ENCODE results near the gene METTL25B.

Gene METTL25B

DNA sequence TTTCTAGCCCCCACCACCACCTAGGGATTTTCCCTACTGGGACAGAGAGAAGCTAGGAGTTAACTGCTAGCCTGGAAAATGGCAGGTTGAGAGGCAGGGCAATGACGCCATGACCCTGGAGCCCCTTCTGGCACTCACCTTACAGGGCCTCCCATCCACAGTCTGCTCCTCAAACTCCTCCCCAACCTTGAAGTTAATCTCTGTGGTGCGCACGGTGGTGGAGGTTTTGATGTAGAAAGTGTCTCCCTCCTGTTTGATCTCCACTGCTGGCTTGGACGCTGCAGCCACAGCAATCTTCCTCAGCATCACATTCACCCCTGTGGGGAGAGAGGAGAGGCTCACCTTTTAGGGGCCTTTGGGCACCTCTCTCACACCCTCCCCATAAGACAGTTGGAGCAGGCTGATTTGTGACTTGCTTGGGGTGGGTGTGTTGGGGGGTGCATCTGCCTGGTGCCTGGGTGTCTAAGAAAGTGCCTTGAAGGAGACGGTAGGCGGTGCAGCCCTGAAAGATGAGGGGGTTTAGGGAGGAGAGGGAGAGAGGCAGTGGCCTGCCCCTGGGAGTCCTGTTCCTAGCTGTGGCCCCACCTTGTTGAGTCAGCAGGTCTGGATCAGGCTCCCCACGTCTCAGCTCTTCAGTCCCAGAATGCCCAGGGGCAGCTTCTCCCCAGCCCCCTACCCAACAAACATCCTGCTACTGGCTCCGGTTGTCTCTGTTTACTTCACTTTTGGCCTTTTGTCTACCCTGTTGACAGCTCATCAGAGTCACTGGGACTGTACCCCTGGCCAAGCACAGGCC lies 27.3 kb upstream of the METTL25B start:
- no peak for DNase-seq (ENCODE audit: low spot score)

DNA sequence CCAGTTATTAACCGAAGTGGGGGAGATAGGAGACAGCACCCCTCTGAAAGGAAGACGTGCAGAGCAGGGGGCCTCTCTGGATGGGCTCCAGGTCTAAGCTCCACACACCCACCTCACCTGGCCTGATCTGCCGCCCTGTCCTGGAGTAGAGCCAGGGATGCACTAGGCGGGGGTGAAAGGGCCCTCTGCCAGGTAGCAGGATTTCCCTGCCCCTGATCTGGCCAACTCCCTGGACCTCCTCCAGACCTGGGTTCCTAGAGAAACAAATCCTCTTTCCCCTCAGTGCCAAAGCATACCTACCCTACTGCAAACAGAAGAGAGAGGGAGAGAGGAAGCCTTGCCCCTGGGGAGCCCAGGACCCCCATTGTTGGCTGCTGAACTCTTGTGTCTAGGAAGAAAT lies 24.9 kb upstream of the METTL25B start:
- no peak for DNase-seq (ENCODE audit: low spot score)

DNA sequence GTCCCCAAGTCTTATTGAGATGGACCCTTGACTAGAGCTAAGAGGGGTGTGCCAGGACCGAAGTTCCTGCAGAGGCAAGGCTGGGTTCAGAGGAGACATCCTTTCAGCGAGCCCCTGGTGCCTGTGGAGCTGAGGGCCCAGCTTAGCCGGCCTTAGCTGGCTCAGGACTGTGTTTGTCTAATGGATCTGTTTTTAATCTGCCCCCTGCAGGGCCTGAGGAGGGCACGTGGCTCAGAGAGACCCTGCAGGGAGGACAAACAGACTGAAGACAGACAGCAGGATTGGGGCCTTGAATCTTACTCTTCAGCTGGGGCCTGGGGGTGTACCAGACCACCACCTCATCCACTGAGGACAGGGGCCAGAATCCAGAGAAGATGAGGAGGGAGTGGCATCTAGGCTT lies 24.5 kb upstream of the METTL25B start:
- no peak for DNase-seq (ENCODE audit: low spot score)

DNA sequence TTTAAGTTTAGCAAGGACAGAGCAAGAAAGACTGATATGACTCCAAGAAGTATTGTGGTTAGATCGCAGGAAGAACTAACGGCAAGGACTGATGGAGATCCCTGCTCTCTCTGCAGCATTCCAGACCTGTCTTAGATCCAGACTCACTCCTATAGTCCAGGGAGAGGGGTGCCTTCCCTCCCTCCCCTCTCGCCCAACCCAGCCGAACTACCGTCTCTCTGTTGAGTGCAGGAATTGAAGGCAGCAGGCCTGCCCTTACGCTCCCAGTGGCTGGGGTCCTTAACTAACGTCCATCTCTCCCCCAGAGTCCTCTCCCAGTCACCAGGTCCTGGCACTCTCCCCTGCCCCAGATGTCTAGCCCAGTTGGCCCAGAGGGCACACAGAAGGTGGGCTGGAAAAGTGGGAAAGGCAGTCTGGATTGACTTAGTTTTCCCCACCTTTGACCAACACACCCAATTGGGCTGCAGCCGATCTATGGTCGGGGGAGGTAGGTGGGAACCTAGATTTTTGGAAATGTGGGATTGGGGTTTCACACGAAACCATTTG lies 24.0 kb upstream of the METTL25B start:
- DNase-seq (ENCODE audit: low spot score): no peak

DNA sequence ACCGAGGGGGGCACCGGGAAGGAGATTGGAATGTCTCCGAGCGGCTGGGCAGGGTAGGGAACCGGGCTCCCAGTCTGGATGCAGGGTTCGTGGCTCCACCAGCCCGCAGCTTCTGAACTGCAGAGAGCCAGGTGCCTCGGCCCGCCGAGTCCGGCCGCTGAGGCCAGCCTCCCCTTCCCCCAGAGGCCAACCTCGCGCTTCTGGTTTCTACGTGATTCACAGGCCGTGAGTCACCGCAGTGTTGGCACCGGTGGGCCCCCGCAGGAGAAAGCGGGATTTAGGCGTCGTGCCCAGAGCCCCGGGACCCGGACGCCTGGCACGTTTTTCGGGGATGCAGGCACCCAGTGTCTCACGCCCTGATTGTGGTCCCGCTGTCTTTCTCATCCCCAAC lies 23.3 kb upstream of the METTL25B start:
- DNase-seq (ENCODE audit: low spot score): peak; percentile 78

DNA sequence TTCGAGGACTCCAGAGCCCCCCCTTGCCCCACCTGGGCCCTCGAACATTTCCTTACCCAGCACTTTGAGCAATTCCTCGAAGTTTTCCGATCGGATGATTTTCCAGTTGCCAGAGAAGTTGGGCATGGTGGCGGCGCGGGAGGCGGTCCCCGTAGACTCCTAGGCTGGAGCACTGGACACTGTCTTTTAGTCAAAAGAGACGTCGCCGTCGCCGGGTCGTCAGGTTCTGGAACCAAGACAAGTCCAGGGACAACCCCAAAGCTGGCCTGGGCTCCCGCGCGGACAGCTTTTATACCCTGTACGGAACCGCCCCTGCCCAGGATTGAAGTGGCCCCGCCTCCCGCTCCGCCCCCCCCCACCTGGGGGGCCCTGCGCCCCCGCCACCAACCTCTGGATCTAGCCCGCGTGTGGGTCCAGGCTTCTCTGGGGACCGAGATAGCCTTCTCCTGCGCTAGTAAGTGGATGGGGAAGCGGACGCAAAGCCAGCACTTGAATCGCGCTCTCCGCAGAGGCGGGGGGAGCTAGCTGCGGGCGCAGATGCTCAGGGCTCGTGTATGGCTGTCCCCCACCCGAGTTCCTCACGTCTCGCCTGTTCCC lies 22.9 kb upstream of the METTL25B start, which contains the start of gene CRABP2:
Gene CRABP2 (minus strand): TSS at position 263 of the 597 bp plus-strand sequence. CDS start 137 bp downstream, at position 126.
- no peak for DNase-seq (ENCODE audit: low spot score)

DNA sequence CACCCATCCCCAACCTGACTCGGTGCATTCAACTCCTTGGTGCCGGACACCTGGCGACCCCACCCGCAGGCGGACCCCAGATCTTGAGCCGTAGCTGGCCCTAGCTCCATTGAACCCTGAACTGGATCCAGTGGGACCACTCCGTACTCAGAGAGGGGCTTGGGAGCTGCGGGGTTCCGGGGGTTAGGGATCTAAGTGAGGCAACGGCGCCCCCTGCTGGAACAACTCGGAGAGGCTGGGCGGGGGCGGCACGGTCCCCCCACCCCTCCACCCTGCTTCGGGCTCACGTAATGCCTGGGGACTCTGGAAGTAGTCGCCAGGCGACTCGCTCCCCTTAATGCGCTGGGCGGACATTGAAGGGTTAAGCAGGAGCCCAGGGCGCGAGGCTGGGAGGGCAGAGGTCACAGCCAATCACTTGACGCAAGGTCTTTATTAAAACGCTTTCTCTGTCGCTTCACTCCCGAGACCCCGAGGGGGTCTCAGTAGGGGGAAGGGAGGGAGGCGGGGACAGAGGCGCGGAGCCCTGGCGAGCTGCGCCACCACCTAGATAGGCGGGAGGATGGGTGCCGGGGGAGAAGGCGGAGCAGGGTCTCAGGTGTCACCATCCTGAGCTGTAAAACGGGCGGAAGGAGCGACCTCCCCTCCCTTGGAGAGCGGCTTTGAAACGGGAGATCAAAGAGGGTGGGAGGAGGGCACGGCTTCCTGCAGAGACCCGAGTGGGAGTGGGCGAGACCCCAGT lies 22.2 kb upstream of the METTL25B start:
- DNase-seq (ENCODE audit: low spot score): peak; percentile 86

DNA sequence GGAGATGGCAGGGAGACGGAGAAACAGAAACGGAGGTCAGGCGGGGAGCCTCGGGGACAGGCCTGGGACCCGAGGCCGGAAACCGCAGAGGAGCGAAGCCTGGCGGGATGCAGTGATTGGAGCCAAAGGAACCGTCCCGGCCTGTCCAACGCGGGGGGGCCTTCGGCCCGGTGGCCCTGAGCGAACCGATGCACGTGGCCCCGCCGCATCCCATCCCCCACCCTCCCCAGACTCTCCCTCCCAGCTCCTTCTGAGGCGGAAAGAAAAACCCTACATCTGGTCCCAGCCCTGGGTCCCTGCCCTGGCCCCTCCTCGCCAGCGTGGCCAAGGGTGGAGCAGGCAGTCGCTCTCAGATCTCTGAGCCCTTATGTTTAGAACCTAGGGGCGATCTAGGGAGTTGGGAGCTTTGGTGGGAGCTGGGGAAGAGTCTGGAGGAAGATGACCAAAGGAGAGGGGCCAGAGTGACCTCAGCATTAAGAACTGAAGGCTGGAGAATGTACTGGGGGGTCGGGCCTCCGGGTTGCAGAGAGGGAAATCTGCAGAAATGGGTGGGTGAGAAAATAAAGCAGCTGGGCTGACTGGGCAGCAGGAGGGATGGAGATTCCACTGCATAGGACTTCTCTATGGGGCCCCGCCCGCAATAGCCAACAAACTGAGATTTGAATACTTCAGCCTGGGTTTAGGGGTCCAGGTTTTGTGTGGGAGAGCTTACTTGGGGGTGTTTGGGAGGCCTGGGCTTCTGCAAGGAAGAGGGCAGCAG lies 21.4 kb upstream of the METTL25B start:
- DNase-seq (ENCODE audit: low spot score): peak; percentile 87

DNA sequence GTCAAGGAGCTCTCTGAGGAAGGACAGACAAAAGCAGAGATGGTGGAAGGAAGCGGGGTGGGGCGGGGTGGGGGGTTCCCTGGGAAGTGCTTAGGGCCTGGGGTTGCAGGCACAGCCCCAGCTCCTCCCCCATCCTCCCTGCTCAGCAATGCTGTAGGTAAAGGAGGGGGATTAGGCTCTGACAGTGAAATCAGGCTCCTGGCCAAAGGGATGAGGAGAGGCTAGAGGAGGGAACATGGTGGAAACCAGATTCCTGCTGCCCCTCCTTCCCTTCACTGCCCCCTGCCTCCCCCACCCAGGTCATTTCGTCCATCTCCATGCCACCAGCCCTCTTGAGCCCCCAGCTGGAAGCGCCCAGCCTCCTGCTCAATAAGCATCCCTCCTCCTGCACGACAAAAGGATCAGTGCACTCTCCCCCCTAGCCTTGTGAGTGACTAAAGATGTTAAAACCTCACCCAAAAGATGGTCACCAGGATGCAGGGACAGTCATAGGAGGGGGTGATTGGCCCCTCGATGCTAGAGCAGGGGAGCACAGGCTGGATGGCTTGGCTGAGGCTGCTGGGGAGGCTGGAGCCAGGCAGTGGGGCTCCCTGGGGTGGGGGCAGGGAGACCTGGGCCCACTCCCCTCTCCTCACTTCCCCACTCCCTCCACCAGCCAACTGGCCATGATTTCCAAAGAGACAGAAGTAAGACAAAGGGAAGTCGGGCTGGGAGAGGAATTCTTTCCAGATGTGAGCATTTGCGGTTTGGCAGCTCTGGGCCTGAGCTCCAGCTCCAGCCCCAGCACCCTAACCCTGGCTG lies 20.7 kb upstream of the METTL25B start:
- DNase-seq (ENCODE audit: low spot score): peak; percentile 87

DNA sequence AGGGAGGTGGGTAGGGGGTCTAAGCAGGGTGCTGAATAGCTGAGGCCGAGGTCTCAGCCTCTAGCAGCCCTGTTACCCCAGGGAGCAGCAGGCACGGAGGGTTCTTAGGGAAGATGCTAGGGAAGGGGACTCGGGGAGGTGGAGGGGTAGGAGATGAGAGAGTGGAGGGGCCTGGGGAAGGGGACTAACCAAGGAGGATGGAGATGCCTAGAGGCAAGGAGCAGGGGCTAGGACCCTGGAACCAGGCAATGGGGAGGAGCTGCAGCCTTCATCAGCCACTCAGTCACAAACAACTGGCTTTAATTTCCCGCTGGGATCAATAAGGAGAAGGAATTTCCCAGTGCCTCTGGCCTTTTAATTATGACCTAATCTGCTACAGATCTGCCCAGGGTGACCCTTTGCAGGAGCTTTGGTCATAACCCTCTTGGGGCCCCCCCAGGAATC lies 20.0 kb upstream of the METTL25B start:
- DNase-seq (ENCODE audit: low spot score): no peak

DNA sequence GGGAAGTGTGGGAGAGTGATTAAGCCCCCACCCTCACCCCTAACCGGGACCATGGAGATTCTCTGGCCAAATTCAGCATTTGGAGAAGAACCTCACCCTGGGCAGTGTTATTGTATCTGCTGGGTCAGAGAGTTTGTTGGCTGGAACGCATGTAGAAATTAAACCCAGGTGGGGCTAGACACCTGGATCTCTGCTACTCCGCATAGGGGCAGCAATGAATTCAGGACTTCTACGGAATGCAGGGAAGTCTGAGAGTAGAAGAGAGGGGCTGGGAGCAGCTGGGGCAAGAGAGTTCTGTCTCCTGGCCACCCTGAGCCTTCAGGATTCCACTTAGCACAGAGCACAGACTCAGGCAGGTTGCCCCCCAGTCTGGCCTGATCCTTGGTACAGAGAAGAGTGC lies 19.2 kb upstream of the METTL25B start:
- DNase-seq (ENCODE audit: low spot score): no peak

DNA sequence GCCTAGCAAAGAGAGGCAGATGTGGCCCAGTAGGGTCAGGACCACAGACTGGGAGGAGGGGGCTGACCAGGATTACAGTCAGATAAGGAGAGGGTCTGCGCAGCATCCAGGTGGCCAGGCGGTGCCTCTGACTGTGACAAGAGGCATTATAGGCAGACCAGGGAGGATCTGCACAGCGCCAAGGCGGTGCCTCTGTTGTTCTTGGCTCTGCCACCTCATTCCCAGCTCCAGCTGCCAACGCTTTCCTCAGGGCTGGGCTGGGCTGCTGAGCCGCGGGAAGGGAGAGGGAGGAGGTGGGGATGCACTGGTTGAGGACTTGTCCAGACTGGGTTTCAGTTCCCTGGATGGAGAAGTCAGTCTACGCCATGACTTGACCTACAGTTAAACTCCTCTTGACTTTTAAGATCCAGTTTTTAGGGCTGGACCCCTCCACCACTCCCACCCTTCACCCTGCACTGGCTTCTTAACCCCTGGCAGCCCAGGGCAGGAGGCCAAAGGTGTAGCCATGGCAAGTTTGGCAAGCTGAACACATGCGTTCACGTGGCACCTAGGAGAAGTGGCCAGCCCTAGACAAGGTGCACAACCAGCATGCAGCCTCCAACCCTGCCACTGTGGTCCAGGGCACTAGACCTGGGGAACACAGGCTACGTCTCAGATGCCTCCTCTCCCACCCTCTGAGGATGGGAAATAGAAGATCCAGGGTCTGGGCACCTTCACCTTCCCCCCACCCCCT lies 18.3 kb upstream of the METTL25B start:
- peak; percentile 92 for DNase-seq (ENCODE audit: low spot score)

DNA sequence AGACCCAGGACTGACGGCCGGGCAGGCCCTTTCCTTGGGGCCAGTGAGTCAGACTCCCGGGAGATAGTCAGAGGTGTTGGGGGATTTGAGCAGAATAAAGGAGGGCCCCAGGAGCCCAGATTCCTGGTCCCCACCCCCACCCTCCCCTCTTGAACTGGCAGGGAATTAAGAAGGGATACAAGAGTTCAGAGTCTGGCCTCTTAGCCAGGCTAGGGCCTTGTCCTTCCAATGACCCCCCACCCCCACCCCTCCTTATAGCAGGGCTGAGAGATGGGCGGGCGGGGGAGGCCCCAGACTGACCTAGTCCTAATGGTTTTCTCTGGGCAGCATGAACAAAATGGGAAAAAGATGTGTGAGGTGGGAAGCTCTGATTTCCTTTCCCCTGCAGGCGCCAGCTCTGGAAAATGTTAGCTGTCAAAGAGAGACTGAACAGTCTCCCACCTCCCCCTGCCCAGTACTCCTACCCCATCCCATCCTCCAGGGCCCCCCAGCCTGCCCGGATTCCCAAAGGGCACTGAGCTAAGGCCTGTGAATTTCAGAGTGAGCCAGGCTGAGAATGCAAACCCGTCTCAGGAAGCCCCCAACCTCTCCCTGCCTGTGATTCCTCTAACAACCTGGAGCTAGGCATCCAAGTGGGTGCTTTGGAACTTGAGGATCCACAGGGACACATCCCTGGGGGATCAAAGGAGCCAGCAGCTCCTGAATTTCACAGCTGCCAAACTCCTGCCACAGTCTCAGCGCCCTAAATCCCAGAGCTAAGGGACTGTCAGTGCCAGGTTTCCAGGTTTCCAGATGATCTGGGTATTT lies 17.1 kb upstream of the METTL25B start:
- no peak for DNase-seq (ENCODE audit: low spot score)

DNA sequence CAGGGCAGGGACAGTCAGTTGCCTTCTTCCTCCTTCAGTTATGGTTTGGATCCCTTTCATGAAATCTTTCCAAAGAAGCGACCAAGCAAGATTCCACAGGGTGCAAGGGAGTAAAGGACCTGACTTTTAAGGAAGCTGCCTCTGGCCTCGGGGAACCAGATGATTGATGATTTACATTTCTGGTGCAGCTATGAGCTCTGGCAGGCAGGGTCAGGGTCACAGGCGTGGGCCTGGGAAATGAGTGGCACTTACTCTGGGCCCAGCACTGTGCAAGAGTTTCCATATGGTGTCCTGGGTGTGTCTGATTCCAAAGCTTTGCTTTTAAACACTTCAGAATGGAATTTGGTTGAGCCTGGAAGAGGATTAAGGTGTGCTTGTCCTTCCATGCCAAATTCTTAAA lies 15.6 kb upstream of the METTL25B start:
- no peak for DNase-seq (ENCODE audit: low spot score)

DNA sequence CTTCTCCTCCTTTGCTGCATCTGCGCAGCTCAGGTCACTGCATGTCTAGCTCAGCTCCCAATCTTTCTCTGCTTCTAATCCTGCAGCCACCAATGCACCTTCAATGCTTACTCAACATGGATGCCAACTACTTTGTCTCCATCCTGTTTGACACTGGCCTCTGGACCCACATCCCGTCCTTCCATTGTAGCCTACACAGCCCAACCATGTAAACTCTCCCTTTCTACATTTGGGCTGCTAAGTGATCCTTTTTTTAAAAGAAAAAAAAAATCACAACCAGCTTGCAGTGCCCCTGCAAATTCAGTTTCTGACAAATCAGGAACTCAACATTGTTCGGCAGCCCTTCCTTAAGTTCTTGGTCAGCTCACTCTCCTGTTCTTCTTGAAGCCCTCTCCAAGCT lies 13.4 kb upstream of the METTL25B start:
- no peak for DNase-seq (ENCODE audit: low spot score)

DNA sequence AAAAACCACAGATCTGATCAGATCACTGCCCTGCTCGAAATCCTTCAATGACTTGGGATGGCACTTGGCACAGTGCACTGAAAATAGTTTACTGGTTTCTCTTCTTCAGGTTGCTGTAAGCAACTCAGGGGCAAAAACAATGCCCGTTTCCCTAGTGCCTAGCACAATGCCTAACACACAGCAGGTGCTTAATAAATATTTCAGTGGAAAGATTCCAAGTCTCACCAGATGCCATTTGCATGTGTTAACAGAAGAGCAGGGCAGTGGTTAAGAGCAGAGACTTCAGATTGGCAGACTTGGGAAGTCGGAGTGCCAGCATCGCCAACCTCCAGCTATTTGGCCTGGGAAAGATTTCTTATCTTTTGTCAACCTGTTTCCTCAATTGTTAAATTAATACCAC lies 10.9 kb upstream of the METTL25B start:
- DNase-seq (ENCODE audit: low spot score): no peak

DNA sequence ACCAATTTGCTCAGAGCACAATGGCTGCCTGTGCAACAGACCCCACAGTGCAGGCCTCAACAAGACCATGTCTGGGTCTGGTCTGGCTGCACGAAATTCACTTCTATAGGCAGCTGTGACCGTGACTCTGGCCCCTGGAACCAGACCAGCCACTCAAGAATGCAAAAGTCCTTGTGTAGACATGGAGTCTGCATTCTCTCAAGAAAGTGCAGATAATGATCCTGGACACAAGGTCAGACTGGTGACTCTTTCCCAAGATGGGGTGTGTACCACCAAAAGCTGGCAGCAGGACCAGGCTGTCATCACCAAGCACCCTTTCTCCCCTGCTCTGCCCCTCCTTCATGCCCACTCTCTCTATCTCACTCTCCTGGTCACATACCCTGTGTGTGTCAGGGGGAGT lies 7.1 kb upstream of the METTL25B start:
- no peak for DNase-seq (ENCODE audit: low spot score)

DNA sequence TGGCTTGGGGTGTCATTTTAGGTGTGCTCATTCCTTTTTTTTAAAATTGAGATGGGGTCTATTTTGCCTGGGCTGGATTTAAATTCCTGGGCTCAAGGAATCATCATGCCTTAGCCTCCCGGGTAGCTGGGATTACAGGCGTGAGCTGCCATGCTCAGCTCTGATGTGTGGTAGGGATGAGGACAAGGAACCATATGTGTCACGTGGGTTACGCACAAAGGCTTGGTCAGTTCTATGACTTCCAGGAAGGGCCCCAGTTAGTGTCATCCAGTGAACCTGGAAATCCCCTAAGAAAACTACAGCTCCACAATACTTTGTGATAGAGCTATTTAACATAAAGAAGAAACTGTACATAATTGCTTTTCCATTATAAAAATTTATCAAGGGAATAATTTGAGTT lies 6.7 kb upstream of the METTL25B start:
- no peak for DNase-seq (ENCODE audit: low spot score)

DNA sequence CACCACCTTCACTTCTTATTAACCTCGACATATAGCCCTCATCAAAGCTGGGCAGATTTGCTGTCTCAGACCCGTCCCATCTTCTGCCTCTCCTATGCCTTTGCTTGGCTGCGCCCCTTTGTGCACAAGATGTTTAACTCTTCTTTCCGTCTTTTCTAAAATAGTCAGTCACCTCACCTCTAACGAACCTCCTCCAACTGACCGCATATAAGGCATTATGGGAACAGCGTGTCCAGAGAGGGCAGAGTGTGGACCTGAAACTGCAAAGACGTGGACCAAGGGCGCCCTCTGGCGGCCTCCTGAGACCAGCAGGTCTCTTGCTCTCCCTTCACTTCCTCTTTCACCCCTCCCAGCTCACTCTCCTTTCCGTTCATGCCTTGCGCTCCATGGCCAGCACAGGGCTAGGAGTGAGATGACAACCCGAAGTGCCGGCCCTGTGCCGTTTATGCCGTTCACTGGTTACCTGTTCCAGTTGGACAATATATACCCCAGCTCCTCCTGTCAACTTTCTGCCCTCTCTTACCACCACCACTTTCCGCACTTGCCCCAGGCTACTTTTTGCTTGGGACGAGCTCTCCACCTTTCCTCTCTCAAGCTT lies 2.5 kb upstream of the METTL25B start:
- DNase-seq (ENCODE audit: low spot score): peak; percentile 89

All from GM03348 (cell line).